HS-27A (cell line): ENCODE data around the gene CBX6.
A peak's percentile ranks its signal among the peaks of the same experiment; 100 is the strongest.

Experiments
- DNase-seq: peaks from one replicate; pipeline ENCODE4 v3.0.0-alpha.2; 2012; ENCODE audit warnings: low read depth, missing footprints

CBX6 gene

DNA sequence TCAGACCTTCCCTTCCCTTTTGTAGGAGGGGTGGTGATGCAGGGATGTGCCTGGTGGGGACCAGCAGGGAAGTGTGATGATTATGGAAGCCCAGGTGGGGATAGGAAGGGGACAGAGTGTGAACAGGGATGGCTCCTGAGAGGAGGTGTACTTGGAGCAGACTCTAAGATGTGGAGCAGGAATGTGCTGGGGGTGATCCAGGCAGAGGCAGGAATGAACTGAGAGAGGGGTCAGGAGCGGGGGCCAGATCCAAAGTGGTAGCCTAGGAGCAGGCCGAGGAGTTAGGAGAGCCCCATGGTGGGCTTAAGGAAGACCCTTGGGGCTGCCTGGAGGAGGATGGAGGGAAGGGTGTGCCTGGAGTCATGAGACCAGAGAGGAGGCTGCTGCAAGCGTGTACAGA, 31.9 kb downstream of the CBX6 start:
- no peak for DNase-seq

DNA sequence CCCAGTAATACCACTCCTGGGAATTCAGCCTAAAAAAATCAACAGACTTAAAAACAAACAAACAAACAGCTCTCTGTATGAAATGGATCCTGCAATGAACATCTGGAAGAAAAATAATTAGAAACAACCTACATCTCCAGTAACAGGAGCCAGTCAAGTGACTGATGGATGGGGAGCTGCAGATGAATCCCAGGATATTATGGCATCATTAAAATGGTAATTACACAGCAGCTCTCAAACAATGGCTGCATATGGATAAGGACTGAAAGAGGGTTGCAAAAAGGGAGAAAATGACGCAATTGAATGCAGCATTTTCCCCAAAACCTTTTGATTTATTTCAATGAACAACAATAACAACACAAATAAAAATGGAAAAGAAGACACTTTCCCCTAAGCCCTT, 32.3 kb downstream of the CBX6 start:
- DNase-seq = no peak

DNA sequence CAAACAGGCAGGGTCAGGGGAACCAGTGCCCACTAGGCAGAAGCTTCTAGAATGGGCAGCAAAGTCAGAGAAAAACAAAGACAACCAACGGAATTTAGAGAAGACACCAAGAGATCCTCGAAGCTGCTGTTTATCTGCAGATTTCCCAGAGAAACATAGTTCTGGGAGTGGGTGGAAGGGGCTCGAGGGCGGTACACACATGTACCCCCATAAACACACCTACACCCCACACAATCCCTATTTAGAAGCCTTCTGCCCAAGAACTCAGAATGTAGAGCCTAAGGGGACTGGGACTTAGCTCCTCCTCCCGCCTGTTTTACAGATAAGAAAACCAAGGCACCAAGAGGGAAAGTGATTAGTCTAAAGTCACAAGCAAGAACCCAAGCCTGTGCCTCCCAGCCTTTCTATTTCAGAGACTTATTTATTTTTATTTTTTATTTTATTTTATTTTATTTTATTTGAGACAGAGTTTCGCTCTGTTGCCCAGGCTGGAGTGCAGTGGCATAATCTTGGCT, 34.5 kb downstream of the CBX6 start:
- DNase-seq = no peak

DNA sequence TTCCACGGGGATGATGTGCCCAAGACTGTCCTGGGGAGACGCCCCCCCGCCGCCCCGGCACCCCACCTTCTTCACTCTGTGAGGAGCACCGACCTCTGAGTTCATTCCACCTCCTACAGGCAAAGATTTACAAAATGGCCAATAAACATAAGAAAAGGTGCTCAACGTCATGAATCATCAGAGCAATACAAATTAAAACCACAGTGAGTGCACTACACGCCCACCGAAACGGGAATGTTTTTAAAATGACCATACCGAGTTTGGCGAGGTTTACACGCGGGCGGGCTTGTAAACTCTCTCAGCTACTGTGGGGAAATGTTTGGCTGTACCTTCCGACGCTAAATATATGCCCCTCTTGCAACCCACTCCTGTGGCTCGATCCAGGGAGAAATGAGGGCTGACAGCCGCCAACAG, 36.1 kb downstream of the CBX6 start:
- no peak for DNase-seq

GRCh38 chr22:38834991-38835390, 37.0 kb downstream of the CBX6 start:
- DNase-seq = no peak

DNA sequence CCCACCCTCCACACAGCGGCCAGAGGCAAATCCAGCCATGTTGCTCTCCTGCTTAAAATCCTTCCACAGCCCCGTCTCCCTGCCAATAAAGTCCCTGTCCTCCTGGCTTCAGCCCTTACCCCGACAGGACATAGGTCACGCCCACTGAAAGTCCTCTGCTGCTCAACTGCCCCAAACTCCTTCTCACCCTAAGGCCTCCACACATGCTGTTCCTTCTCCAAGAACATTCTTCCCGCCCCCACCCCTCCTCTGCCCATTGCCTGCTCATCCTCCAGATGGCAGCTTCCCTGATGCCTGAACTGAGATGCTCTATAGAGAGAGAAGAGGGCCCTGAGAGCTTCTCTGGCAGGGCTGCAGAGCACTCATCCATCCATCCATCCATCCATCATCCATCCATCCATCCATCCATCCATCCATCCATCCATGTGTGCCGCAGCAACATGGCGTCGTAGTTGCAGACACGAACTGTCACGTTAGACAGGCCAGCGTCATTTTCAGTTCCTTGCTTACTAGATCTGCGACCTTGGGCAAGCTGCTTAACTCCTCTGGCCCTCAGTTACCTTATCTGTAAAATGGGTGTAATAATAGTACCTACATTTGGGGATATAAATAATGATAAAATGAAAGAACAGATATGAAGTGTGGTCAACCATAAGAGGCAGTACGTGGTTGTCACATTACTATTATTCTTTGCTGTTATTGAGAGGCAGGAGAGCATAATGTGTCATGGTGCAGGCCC, 37.6 kb downstream of the CBX6 start:
- DNase-seq = no peak

DNA sequence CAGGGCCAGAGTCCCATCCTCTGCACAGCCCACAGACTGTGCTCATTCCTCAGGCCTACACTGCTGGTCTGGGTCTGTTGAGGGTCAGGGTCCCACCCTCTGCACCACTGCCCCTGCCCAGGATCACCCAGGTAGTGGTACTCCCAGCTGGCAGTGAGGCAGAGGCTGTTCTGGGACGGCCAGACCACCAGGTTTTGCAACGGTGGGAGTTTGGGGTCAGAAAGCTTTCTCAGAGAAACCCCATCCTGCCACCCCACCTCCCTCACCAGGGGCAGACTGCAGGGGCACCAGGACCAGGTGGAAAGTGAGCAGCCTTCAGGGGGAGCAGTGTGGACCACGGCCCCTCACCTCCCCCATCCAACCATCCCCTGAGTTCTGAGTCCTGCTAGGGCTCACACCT, 39.0 kb downstream of the CBX6 start:
- no peak for DNase-seq

- no peak for DNase-seq
Observed at GRCh38 chr22:38832005-38832978, 39.7 kb downstream of the CBX6 start.

- DNase-seq = no peak
Observed at GRCh38 chr22:38831166-38831945, 40.7 kb downstream of the CBX6 start.

DNA sequence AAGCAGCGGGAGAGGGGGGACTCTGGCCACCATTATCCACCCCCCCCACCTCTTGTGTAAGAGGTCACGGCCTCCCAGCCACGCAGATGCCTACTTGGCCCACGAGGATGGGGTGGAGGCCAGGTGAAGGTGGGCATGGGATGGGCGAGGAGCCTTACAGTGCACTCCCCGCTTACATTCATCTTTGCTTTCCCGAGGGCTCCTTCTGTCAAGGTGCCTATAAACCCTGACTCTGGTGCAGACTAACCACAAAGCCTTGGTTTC, 41.2 kb downstream of the CBX6 start:
- no peak for DNase-seq

DNA sequence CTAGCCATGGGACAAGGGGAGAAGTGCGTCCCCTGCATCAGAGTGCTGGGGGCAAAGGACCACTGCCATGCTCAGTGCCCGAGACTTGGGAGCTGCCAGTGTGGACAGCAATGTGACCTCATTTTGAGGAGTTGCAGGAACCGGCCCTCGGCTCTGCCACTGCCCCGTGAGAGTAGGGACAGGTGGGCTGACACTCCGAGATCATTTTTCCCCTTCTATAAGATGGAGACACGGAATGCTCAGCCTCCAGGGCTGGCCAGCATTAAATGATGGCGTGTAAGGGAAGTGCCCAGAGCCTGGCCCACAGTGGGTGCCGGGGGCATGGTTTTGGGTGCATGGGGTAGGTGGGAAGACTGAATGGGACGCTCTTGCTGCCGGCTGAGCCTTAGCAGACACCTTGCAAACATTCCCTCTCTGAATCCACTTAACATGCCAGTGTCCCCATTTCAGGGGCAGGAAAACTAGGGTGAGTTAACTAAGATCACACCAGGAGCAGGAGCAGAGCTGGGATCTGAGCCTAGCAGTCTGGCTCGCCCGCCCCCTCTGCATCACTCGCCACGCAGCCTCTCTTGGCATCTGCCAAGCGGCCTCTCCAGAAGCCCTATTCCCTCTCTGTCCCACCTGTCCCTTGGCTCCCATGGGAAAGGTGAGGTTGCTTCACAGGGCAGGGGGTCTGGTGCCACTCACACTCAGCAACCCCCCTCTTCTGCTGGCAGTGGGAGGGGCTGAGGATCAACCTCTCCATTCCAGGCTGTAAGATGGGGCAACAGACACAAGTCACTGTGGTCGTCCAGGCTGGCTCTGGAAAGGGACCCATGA, 41.8 kb downstream of the CBX6 start:
- no peak for DNase-seq

GRCh38 chr22:38829485-38829884, 42.5 kb downstream of the CBX6 start:
- DNase-seq = no peak

- no peak for DNase-seq
Observed at GRCh38 chr22:38828616-38829205, 43.3 kb downstream of the CBX6 start.

- no peak for DNase-seq
Observed at GRCh38 chr22:38828191-38828590, 43.8 kb downstream of the CBX6 start.

DNA sequence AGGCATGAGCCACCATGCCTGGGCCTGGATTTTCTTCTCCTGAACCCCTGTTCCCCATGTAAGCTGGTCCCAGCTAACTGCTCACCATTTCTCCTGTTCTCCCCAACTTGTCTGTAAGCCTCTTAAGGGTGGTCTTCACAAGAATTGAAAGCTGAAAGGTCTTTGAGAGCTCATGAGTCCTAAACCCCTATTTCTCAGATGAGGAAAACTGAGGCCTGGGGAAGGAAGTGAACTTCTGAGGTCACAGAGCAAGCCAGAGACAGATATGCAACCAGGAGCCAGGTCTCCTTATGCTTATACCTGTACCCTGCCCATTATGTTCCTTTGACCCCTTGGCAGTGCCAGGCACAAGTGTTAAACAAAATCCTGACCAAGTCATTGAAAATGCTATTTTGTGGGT, 44.5 kb downstream of the CBX6 start:
- DNase-seq = no peak

DNA sequence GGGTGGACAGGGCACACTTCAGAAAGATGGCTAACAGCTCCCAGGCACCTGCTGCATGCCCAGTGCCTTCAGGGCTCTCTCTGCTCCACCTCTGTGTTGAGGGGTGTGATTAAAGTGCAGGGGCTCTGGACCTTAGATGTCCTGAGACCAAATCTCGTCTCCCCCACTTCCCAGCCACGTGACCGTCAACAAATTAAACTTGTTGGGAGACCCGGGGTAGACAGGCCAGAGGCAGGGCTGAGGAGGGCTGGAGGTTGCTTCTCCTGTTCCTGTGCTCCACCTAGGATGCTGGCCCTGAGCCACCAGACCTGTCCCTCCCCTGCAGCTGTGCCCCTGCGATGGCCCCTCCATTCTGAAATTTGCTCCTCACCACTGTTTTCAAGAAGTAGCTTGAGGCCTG, 45.2 kb downstream of the CBX6 start:
- no peak for DNase-seq

- no peak for DNase-seq
Observed at GRCh38 chr22:38826386-38826785, 45.6 kb downstream of the CBX6 start.

- peak; percentile 27 for DNase-seq
Observed at GRCh38 chr22:38824585-38824984, 47.4 kb downstream of the CBX6 start.

- no peak for DNase-seq
Observed at GRCh38 chr22:38823637-38824036, 48.4 kb downstream of the CBX6 start.

- no peak for DNase-seq
Observed at GRCh38 chr22:38823076-38823475, 48.9 kb downstream of the CBX6 start.

GRCh38 chr22:38820020-38820419, 52.0 kb downstream of the CBX6 start:
- DNase-seq = no peak
